NCI-H1417 (cell line): ENCODE data around the gene BMAL1.

Experiments
- DNase-seq, 3 experiments: peaks; one replicate each; lab custom pipeline; 2025; lab: John Stamatoyannopoulos, UW

Gene BMAL1

GRCh38 chr11:13261591-13262061, 16.0 kb upstream of the BMAL1 start:
- DNase-seq: no peak

GRCh38 chr11:13262096-13262495, 15.5 kb upstream of the BMAL1 start:
- no peak for DNase-seq

GRCh38 chr11:13268791-13269190, 8.8 kb upstream of the BMAL1 start:
- no peak for DNase-seq

GRCh38 chr11:13269775-13270174, 7.8 kb upstream of the BMAL1 start:
- DNase-seq: no peak

- no peak for DNase-seq
Observed at GRCh38 chr11:13271060-13271693, 6.4 kb upstream of the BMAL1 start.

GRCh38 chr11:13276454-13276831, 1.1 kb upstream of the BMAL1 start:
- DNase-seq: no peak

- peak; percentile 97 to 99 (median 98) for DNase-seq
Observed at GRCh38 chr11:13276832-13277767, 490 bp upstream of the BMAL1 start.

- DNase-seq: peak; percentile 11 to 56 (median 56)
Observed at GRCh38 chr11:13278609-13279486, 1.3 kb downstream of the BMAL1 start.

- no peak for DNase-seq
Observed at GRCh38 chr11:13279487-13279834, 1.9 kb downstream of the BMAL1 start.

- no peak for DNase-seq
Observed at GRCh38 chr11:13280092-13280722, 2.6 kb downstream of the BMAL1 start.

- DNase-seq: no peak
Observed at GRCh38 chr11:13280777-13281176, 3.2 kb downstream of the BMAL1 start.

GRCh38 chr11:13283636-13284035, 6.0 kb downstream of the BMAL1 start:
- no peak for DNase-seq

- DNase-seq: no peak
Observed at GRCh38 chr11:13284776-13285588, 7.4 kb downstream of the BMAL1 start.

- DNase-seq: no peak
Observed at GRCh38 chr11:13286279-13286821, 8.8 kb downstream of the BMAL1 start.

- no peak for DNase-seq
Observed at GRCh38 chr11:13287036-13287435, 9.4 kb downstream of the BMAL1 start.

GRCh38 chr11:13287681-13288080, 10.1 kb downstream of the BMAL1 start:
- DNase-seq: no peak

- DNase-seq: peak in 2 of 3 experiments; percentile 25 to 80
Observed at GRCh38 chr11:13288375-13289029, 10.9 kb downstream of the BMAL1 start.

GRCh38 chr11:13289081-13289480, 11.5 kb downstream of the BMAL1 start:
- DNase-seq: peak in 1 of 3 experiments; percentile 25

- no peak for DNase-seq
Observed at GRCh38 chr11:13290221-13290980, 12.8 kb downstream of the BMAL1 start.
